ENCODE measurements around the gene RWDD3. TPM values are rescaled to one million over a fixed set of nuclear protein-coding genes. Genes with fewer than 3 reads are reported as not detected.

RWDD3 gene, protein sequence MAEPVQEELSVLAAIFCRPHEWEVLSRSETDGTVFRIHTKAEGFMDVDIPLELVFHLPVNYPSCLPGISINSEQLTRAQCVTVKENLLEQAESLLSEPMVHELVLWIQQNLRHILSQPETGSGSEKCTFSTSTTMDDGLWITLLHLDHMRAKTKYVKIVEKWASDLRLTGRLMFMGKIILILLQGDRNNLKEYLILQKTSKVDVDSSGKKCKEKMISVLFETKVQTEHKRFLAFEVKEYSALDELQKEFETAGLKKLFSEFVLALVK
- 10 to 100 TPM; 28.4 to 40.9 (median 31.9) TPM for polyA plus RNA-seq (ENCODE audit: insufficient read length in 10 of 10)
- long read RNA-seq, donor 1, partial matches to known transcripts = 0 of 9 reads
- long read RNA-seq, donor 1, other reads (novel, unspliced or antisense) = 0 of 9 reads
- long read RNA-seq, donor 2, partial matches to known transcripts = 0 of 6 reads
- long read RNA-seq, donor 2, other reads (novel, unspliced or antisense) = 0 of 6 reads
- long read RNA-seq, donor 3 = 0 reads
- long read RNA-seq, donor 4, partial matches to known transcripts = 0 of 8 reads
- long read RNA-seq, donor 4, other reads (novel, unspliced or antisense) = 0 of 8 reads
- long read RNA-seq, donor 5, partial matches to known transcripts = 0 of 7 reads
- long read RNA-seq, donor 5, other reads (novel, unspliced or antisense) = 0 of 7 reads
- long read RNA-seq, donor 6, partial matches to known transcripts = 0 of 9 reads
- long read RNA-seq, donor 6, other reads (novel, unspliced or antisense) = 5 of 9 reads
- long read RNA-seq, donor 7, partial matches to known transcripts = 0 of 2 reads
- long read RNA-seq, donor 7, other reads (novel, unspliced or antisense) = 0 of 2 reads
- long read RNA-seq, donor 8, partial matches to known transcripts = 5 of 10 reads
- long read RNA-seq, donor 8, other reads (novel, unspliced or antisense) = 0 of 10 reads
- long read RNA-seq, donor 9 = 0 reads

DNA sequence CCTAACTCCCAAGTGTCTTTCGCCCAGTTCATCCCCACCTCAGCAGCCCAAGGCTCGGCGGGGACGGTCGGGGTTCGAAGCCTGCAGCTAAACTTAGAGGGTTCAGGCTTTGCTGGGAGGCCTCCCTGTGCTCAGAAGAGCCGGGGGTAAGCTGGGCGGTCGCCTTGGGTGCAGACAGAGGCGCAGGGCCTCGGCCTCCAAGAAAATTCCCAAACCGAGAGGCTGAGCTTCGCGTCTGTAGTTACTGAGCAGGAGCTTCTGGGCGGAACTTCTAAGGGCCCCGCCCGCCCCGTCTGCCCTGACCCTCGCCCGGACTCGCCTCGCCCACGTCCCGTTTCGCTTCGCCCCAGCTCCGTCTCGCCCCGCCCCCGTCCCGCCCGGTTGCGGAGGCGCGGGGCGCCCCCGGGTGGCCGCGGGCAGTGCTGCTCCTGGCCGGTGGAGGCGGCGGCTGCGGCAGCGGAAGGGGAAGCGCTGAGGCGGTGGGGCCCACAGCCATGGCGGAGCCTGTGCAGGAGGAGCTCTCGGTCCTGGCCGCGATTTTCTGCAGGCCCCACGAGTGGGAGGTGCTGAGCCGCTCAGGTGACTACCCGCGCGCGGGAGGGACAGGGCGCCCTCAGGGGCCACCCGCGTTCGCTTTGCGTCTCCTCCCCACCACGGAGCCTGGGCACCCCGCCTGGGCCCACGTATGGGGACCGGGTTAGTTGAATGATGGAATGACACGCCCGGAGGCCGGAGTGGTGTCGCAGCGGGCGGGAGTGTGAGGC lies at the start of gene RWDD3:
TSS of gene RWDD3 (plus strand) at position 474 of the 764 bp plus-strand sequence. CDS start at position 495, 21 bp downstream.
- DNase-seq = peak; percentile 93 to 97 (median 95)

GRCh38 chr1:95186149-95186548 lies 47.9 kb upstream of the RWDD3 start:
- no peak for DNase-seq

DNA sequence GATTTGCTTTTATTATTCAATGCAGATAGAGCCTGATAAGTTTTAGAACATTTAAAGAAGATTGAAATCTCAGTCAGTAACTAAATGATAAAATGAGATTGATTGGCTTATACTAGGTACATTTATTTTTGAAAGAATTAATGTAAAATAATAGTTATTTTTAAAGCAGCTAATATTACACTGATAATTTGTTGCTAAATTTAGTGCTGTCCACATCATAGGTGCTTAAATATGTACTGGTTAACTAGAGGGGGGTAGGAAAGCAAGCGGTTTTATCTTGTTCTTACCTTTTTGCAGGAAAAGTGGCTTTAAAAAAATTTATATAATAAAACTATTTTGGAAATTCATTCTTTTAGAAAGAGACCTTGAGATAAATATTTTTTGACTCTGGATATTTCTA lies 40.4 kb upstream of the RWDD3 start:
- no peak for DNase-seq

DNA sequence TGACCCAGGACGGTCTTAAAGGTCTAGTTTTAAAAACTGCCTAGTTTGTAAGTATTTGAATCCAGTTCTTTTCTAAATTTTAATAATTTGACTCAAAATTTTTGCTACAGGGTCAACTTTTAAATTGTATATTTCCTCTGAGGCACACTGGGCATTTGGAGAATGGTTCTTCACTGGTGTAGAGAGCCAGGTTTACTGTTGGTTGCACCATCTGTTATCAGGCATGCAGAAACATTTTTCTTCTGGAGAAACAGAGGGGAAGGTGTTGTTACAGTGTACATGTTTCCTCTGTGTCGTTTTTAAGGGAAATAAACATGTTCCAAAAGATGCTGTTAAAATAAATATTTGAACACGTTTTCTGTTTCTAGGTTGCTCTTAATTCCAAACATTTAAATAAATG lies 39.0 kb upstream of the RWDD3 start:
- DNase-seq = no peak

DNA sequence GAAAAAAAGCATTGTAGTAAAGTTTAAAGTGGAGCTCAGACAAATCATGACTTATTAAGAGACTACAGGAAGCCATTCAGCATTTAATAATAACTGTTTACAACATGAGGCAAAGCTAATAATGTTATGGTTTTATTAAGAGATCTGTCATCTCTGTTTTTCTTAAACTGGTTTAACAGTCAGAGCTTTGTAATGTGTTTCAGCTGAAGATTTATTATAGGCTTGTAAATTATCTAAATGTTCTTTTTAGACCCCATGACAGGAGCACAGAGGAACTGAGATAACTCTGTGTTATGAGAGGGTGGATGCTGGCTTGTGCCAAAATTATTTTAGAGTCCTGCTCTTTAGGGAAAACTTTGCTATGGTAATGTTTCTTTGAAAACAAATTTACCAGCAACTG lies 38.0 kb upstream of the RWDD3 start:
- no peak for DNase-seq

DNA sequence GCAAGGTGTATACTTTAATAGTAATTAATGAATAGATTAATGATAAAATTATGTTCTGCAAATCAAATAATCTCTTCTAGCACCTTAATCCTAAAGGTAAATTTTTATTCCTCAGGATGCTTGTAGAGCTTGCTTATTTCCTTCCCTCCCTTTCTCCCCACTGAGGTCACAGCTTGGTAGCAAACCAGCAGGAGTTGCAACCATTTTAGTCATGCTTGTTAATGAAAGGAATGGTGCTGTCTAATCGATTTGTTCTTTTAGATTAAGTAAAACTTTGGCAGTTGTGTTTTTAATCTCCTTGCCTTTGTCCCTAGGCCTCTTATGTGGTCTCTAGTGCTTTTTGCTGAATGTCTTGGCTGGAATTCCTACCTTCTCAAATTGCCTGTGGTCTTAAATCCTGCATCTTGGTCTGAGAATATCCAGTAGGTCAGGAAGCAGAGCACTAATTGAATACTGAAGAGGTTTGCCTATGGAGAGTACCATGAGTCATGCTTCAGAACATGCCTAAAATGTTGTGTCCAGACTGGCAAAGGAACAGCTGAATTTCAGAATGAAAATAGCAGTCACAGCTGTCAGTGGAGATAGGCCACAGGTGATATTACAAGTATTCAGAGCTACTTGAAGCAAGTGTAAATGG lies 36.3 kb upstream of the RWDD3 start:
- DNase-seq = peak; percentile 16 to 50 (median 30)

GRCh38 chr1:95201905-95202304 lies 32.1 kb upstream of the RWDD3 start:
- no peak for DNase-seq

GRCh38 chr1:95203908-95204437 lies 30.0 kb upstream of the RWDD3 start:
- no peak for DNase-seq

DNA sequence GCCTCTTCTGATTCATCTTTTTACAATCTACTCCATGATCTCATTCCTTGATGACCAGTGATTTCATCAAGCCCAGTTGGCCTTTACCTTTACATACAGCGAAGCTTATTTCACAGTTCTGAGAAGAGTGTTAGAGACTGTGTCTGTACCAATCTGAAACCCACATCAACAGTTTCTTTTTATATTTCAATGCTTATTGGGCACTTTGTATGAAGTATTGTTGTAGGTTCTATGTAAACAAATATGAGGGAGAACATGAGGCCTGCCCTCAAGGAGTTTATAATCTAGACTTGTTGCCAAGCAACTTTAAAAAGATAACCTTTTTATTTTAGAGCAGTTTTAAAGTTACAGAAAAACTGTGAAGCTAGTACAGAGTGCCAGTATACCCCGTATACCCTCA lies 27.5 kb upstream of the RWDD3 start:
- no peak for DNase-seq

DNA sequence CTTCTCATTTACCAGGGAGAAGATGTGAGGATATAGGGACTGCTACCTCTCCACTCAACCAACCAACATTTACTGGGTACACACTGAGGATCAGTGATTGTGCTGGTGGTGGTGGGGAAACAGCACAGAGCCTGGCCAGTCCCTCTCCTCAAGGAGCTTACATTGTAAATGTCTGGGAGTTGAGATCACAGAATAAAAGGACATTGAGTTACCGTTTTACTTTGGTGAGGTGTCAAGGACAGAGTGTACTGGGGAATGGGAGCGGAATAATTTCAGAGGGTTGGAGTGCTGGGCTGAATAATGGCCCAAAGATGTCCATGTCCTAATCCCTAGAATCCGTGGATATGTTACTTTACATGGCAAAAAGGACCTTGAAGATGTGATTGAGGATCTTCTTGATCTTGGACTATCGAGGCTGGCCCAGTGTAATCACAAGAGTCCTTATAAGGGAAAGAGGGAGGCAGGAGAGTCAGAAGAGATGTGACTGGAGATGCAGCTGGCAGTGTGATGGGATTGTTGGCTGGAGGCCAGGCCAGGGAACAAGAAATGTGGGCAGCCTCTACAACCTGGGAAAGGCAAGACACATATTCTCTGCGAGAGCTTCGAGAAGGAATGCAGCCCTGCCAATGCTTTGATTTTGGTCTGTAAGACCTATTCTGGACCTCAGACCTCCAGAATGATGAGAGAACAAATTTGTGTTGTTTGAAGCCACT lies 26.6 kb upstream of the RWDD3 start:
- peak in 1 of 3 donors; percentile 11 for DNase-seq

GRCh38 chr1:95208876-95209275 lies 25.1 kb upstream of the RWDD3 start:
- DNase-seq = no peak

GRCh38 chr1:95209291-95209690 lies 24.7 kb upstream of the RWDD3 start:
- DNase-seq = no peak

DNA sequence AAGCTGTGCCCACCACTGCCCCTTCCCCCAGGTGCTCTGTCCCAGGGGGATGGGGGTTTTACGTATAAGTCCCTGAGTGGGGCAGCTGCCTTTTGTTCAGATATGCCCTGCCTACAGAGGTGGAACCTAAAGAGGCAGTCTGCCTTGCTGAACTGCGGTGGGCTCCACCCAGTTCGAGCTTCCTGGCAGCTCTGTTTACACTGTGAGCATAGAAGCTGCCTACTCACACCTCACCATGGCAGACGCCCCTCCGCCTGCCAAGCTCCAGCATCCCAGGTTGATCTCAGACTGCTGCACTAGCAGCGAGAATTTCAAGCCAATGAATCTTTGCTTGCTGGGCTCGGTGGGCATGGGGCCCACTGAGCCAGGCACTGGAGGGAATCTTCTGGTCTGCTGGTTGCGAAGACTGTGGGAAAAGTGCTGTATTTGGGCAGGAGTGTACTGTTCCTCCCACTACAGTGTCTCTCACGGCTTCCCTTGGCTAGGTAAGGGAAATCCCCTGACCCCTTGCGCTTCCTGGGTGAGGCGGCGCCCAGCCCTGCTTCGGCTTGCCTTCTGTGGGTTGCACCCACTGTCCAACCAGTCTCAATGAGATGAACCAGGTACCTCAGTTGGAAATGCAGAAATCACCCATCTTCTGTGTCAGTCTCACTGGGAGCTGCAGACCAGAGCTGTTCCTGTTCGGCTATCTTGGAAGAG lies 17.6 kb upstream of the RWDD3 start:
- DNase-seq = no peak

DNA sequence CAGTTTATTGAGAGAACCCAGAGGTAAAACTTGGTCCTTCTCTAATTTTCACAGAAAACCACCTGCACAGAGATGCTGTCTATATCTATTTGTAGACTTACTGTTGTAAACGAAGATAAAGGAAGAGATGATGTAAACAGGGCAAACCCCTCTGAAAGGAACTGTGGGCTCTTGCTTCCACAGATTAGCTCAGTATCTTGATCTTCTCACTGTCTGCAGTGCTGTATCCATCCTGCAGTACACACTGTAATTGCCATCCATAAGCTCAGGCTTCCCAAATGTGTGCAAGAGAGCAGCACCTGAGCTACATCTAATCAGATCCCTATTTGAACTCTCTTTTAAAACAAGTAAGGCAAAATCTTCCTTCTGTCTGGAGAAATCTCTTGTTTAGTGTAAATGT lies 16.6 kb upstream of the RWDD3 start:
- no peak for DNase-seq

GRCh38 chr1:95219407-95219806 lies 14.6 kb upstream of the RWDD3 start:
- no peak for DNase-seq

GRCh38 chr1:95221306-95221705 lies 12.7 kb upstream of the RWDD3 start:
- DNase-seq = no peak

DNA sequence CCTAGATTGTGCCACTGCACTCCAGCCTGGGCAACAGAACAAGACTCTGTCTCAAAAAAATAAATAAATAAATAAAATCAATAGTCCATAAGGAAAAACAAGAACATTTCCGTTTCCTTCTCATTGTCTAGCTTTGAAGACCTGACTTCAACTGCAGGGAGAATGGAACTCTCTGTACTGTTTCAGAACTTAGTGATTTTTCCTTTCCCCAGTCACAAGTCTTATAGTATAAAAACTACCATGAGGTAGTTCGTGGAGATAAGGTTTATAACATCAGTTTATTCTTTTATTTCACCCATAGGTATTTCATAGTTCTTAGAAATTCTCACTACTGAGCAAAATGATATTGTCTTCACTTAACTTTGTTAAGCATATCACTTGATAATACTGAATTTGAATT lies 11.4 kb upstream of the RWDD3 start:
- DNase-seq = no peak

- no peak for DNase-seq
These were observed 10.9 kb upstream of the RWDD3 start for GRCh38 chr1:95223110-95223509.

DNA sequence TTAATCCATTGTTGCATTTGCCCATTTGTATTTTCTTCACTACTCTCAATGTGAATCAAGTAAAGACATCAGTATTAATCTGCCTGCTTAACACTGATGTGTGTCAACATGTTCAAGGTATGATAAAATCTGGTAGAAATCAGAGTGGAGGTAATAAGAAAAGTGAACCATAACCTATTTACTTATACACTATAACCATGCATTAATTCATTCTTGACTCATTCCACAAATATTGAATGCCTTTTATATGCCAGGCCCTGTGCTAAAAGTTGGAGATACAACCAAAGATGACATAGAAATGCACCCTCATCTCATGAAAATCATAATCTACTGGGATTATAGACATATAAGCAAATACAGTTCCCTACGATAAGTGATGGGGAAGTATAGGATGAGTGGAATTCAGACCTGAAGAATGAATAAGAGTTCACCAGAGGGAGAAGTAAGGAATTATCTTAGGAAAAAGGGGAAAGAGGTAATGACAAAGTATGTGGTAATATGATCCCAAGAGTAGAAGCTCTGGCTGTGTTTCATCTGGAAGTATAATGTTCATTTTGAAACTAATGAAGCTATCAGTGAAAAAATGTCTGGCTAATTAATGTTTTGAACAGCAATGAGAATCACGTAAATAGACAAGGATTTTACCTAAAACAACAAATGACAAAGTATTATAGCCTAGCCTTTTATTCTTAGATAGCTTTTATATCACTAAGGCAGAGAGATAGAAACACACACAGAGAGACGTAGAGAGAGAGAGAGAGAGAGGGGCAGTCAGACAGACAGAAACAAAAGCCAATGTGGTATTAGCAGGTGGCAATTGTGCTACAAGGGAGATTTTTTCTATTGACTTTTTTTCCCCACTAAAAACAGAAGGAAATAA lies 7.0 kb upstream of the RWDD3 start:
- no peak for DNase-seq
